Posterior vena cava (tissue), 2 donors: ENCODE results near the gene SLC30A2. TPM values are rescaled to one million over a fixed set of nuclear protein-coding genes. Genes with fewer than 3 reads are reported as not detected.
"Not testable (repeated sequence)": the region's sequence is repeated elsewhere in the genome, so short reads cannot be mapped to it uniquely, and the experiment has no call there.

Experiments used
- DNase-seq: peaks from one replicate; pipeline ENCODE4 v3.0.0-alpha.2; 2020; ENCODE audit warnings: low spot score
- intact Hi-C, 2 donors: fragments of 100-400 bp; cut with DNase I; formaldehyde crosslinking; loops; one replicate each; pipeline versions ENCODE4 v1.14.1 to v1.14.2; 2022 to 2023
- long read RNA-seq, 2 donors: library from polyadenylated mRNA; unstranded; transcript quantifications; one replicate each; pipeline ENCODE4 v2.0.0, GENCODE V29; 2020 to 2021
- total RNA-seq, 2 donors: library from RNA; stranded (reverse); fragmentation: NEBNext Ultra II Directional; extraction: Animal tissue kit (Norgen Biotek cat#: 25700); gene quantifications; one replicate each; pipeline ENCODE4 v1.2.1, GENCODE V29; 2021
- donor health status: DM: yes; HTN: yes; CAD: no.
- donor health status: DM: yes; HTN: yes; CAD: no.

SLC30A2 gene
- total RNA-seq = not detected
- long read RNA-seq, donor 1 = 0 reads
- long read RNA-seq, donor 2 = 0 reads

- no peak for DNase-seq
- intact Hi-C loops = no loop called here
Measured at GRCh38 chr1:26045722-26046245, at the start of gene SLC30A2. TSS of gene SLC30A2 (minus strand) at chr1:26046118. CDS start at chr1:26045896, 222 bp downstream.

- DNase-seq = peak; percentile 84
- intact Hi-C loops = no loop called here
Measured at GRCh38 chr1:26094677-26095383, 48.9 kb upstream of the SLC30A2 start.

GRCh38 chr1:26094076-26094669 is 48.3 kb upstream of the SLC30A2 start:
- DNase-seq = no peak
- intact Hi-C loops = no loop called here

- intact Hi-C loops, DNase-seq: not testable (repeated sequence)
Measured at GRCh38 chr1:26093569-26093968, 47.7 kb upstream of the SLC30A2 start.

GRCh38 chr1:26092422-26092821 is 46.5 kb upstream of the SLC30A2 start:
- no peak for DNase-seq
- intact Hi-C loops = no loop called here

- no peak for DNase-seq
- intact Hi-C loops = no loop called here
Measured at GRCh38 chr1:26090893-26091292, 45.0 kb upstream of the SLC30A2 start.

- intact Hi-C loops = no loop called here
- DNase-seq = no peak
Measured at GRCh38 chr1:26089125-26089524, 43.2 kb upstream of the SLC30A2 start.

- intact Hi-C loops = no loop called here
- DNase-seq = no peak
Measured at GRCh38 chr1:26084844-26085243, 38.9 kb upstream of the SLC30A2 start.

- no peak for DNase-seq
- intact Hi-C loops = no loop called here
Measured at GRCh38 chr1:26084091-26084561, 38.2 kb upstream of the SLC30A2 start.

GRCh38 chr1:26083208-26083607 is 37.3 kb upstream of the SLC30A2 start:
- no peak for DNase-seq
- intact Hi-C loops = no loop called here

GRCh38 chr1:26082020-26082350 is 36.1 kb upstream of the SLC30A2 start:
- intact Hi-C loops = no loop called here
- no peak for DNase-seq

- intact Hi-C loops = no loop called here
- DNase-seq = no peak
Measured at GRCh38 chr1:26081267-26082019, 35.5 kb upstream of the SLC30A2 start.

GRCh38 chr1:26079960-26080814 is 34.3 kb upstream of the SLC30A2 start:
- no peak for DNase-seq
- intact Hi-C loops = loop anchor here in 1 of 2 donors (10.0 kb wide), 1 partner anchor 1325 kb away; no protein-coding TSS in a partner anchor

GRCh38 chr1:26079178-26079563 is 33.3 kb upstream of the SLC30A2 start:
- no peak for DNase-seq
- intact Hi-C loops = loop anchor here in 1 of 2 donors (10.0 kb wide), 1 partner anchor 1324 kb away; no protein-coding TSS in a partner anchor

GRCh38 chr1:26078286-26079177 is 32.6 kb upstream of the SLC30A2 start:
- DNase-seq = no peak
- intact Hi-C loops = loop anchor here in 1 of 2 donors (10.0 kb wide), 1 partner anchor 1324 kb away; no protein-coding TSS in a partner anchor

GRCh38 chr1:26077524-26077923 is 31.6 kb upstream of the SLC30A2 start:
- intact Hi-C loops = loop anchor here in 1 of 2 donors (10.0 kb wide), 1 partner anchor 1323 kb away; no protein-coding TSS in a partner anchor
- no peak for DNase-seq

- DNase-seq = no peak
- intact Hi-C loops = loop anchor here in 1 of 2 donors (10.0 kb wide), 1 partner anchor 1321 kb away; no protein-coding TSS in a partner anchor
Measured at GRCh38 chr1:26075421-26076144, 29.7 kb upstream of the SLC30A2 start.
